ENCODE measurements around the gene TMEM267.
"Not testable (repeated sequence)": the region's sequence is repeated elsewhere in the genome, so short reads cannot be mapped to it uniquely, and the experiment has no call there.

The TMEM267 gene

DNA sequence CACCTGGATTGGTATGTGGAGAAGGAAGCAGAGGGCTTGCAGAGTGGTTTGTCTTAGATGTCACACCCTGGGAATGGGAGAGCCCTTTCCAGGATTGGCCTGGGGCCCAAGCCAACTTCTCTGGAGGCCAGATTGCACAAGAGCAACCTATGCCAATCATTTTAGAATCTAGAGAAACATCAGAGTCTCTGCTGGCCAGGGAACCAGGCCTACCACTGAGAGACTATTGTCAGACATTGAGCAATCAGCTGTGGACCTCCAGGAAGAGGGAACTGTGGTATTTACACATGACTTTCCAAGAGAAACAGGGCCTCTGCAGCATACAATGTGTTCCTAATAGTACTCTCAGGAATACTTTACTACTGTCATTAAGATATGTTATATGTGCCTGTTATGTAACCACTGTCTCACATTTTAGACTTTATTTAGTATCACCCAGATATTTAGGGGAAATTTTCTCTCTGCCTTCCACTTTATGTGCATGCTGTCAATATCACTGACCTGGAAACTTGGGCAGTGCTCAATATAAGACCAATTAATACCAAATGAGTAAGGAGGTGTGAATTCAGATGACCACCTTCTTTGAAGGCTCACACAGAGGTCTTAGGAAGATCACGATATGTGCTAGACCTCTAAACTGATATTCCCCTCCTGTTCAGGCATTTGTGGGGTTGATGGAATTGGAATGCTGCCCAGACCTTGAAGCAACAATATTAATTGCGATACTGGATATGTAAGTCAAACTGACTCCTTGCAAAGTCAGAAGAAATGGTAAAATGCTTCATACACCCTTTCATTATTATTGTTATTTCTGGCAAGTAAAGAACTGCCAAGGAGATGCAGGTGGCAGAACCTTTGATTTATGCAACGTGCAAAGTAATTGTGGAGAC, 50.9 kb downstream of the TMEM267 start:
- H3K4me3 Mint-ChIP-seq, result no peak overlapping the region
- peaks cover 2% of the 10 kb centered on the region for H3K36me3 Mint-ChIP-seq (ENCODE audit: insufficient read depth)
- no peaks in the 10 kb centered on the region for H3K27me3 Mint-ChIP-seq
- H3K9me3 Mint-ChIP-seq, result peaks cover 0 to 6% of the 10 kb centered on the region in 2 donors
- DNase-seq (no peak), ATAC-seq (replicated peaks) (no peak)
- H3K4me1 Mint-ChIP-seq (ENCODE audit: low read depth in 2 of 2), result no peaks in the 10 kb centered on the region
- H3K27ac Mint-ChIP-seq, result no peak overlapping the region

DNA sequence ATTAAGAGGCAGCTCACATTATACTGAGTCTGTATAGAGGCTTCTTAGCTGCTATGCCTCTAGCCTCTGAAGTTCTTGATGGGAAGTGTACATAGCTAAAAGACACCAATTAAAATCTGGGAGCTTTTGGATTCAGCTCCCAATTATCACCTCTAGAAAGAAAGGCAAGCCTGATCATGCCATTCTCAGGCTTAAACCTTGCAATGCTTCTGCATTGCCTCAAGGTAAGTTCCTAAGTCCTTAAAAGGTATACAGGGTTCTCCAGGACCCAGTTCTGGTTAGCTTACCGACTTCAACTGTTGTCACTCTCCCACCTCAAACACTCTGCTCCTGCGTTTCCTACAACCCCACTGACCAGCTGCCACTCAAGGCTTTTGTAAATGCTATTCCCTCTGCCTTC, 54.0 kb downstream of the TMEM267 start:
- Mint-ChIP-seq H3K4me3 (no peak overlapping the region), H3K4me1 (ENCODE audit: low read depth in 2 of 2) (no peaks in the 10 kb centered on the region), H3K27me3 (no peaks in the 10 kb centered on the region), H3K36me3 (ENCODE audit: insufficient read depth) (peaks cover 2% of the 10 kb centered on the region), H3K27ac (no peak overlapping the region), H3K9me3 (no peaks in the 10 kb centered on the region)
- ATAC-seq (replicated peaks) (no peak), DNase-seq (no peak)

DNA sequence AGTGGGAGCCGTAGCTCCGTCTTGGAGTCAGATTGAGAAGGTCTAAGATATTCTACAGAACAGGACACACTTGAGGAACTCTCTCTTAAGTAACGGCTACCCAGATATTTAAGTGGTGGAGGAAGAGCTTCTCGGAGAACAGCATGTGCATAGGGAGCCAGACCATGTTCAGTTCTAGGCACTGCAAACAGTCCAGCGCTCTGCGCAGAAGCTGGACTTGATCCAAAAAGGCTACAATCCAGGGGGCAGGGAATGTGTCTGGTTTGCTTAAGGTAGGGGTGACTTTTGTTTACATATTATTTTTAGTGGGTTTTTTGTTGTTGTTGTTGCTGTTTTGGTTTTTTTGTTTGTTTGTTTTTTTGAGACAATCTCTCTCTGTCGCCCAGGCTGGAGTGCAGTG, 54.6 kb downstream of the TMEM267 start:
- no peaks in the 10 kb centered on the region for H3K4me1 Mint-ChIP-seq (ENCODE audit: low read depth in 2 of 2)
- no peak for ATAC-seq (replicated peaks)
- peaks cover 0 to 2% of the 10 kb centered on the region in 2 donors for H3K27me3 Mint-ChIP-seq
- H3K4me3 Mint-ChIP-seq, result no peak overlapping the region
- no peaks in the 10 kb centered on the region for H3K9me3 Mint-ChIP-seq
- peaks cover 2% of the 10 kb centered on the region for H3K36me3 Mint-ChIP-seq (ENCODE audit: insufficient read depth)
- H3K27ac Mint-ChIP-seq, result no peak overlapping the region
- DNase-seq, result no peak

DNA sequence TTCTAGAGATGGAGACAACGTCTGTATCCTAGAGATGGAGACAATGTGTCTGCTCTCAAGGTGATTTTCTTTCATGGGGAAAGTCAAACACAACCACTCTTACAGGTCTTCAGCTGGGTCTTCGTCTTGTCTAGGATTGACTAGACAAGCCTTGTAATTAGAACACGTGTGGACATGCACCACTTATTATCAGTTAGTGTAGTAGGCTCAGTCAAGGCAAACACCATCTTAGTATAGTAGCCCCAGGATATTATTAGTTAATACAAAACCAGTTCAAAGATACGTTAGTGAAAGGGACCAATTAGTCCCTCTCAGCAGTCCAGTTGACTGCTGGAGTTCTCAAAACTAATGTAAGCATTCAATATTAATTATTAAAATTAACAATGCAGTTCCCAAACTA, 56.4 kb downstream of the TMEM267 start:
- Mint-ChIP-seq H3K9me3 (no peaks in the 10 kb centered on the region), H3K4me3 (no peak overlapping the region), H3K27ac (no peak overlapping the region), H3K4me1 (ENCODE audit: low read depth in 2 of 2) (no peaks in the 10 kb centered on the region), H3K27me3 (peaks cover 3 to 7% of the 10 kb centered on the region in 2 donors), H3K36me3 (ENCODE audit: insufficient read depth) (peaks cover 2% of the 10 kb centered on the region)
- DNase-seq, result no peak
- ATAC-seq (replicated peaks), result no peak

DNA sequence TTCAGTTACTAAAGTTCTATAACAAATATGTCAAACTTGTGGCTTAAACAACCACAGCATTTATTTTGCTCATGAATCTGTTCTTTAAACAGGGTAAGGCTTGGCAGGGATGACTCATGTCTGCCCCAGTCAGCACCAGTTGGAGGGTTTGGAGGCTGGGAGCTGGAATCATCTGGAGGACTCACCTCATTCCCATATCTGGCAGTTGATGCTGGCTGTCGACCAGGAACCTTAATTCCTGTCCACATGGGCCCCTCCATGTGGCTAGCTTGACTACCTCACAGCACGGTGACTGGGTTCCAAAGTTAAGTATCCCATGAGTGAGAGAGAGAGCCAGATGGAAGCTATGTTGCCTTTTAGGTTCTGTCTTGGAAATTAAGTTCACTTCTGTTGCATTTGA, 57.7 kb downstream of the TMEM267 start:
- no peak overlapping the region for H3K4me3 Mint-ChIP-seq
- no peak for ATAC-seq (replicated peaks)
- no peak for DNase-seq
- H3K27me3 Mint-ChIP-seq, result peaks cover 10 to 15% of the 10 kb centered on the region in 2 donors
- H3K4me1 Mint-ChIP-seq (ENCODE audit: low read depth in 2 of 2), result no peaks in the 10 kb centered on the region
- H3K36me3 Mint-ChIP-seq (ENCODE audit: insufficient read depth), result peaks cover 2% of the 10 kb centered on the region
- H3K9me3 Mint-ChIP-seq, result no peaks in the 10 kb centered on the region
- H3K27ac Mint-ChIP-seq, result no peak overlapping the region

DNA sequence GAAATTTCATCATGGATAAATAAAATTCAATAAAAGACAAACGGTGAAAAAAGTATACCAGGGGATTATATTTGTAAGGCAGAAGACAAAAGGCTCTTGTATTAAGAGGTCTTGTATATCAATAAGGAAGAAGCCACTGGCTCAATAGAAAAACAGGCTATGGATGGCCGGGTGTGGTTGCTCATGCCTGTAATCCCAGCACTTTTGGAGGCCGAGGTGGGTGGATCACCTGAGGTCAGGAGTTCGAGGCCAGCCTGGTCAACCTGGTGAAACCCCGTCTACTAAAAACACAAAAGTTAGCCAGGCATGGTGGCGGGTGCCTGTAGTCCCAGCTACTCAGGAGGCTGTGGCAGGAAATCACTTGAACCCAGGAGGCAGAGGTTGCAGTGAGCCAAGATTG, 60.6 kb downstream of the TMEM267 start:
- peaks cover 10 to 15% of the 10 kb centered on the region in 2 donors for H3K27me3 Mint-ChIP-seq
- H3K4me1 Mint-ChIP-seq (ENCODE audit: low read depth in 2 of 2); ATAC-seq (replicated peaks); H3K27ac Mint-ChIP-seq; H3K4me3 Mint-ChIP-seq; H3K36me3 Mint-ChIP-seq (ENCODE audit: insufficient read depth); H3K9me3 Mint-ChIP-seq; DNase-seq: not testable (repeated sequence)

DNA sequence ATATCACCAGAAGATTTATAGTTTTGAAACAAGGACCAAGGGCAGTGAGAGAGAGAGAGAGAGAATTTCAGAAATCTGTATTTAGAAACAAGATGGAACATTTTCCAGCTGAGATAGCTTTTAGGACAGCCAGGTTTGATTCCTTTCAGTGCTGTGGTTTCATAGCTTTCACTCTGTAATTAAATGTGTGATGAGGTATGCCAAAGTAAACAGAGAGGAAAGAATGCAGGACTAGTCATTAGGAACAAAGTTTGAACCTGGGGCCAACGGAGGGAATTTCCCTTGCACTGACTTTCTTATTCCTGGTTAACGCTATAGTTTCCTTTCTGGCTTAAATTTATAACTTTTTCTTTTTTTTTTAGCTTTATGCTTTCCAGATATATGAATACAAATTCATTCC, 61.5 kb downstream of the TMEM267 start:
- H3K4me3 Mint-ChIP-seq, result no peak overlapping the region
- H3K36me3 Mint-ChIP-seq (ENCODE audit: insufficient read depth), result no peaks in the 10 kb centered on the region
- no peaks in the 10 kb centered on the region for H3K9me3 Mint-ChIP-seq
- H3K4me1 Mint-ChIP-seq (ENCODE audit: low read depth in 2 of 2), result no peaks in the 10 kb centered on the region
- H3K27ac Mint-ChIP-seq, result no peak overlapping the region
- peaks cover 10 to 18% of the 10 kb centered on the region in 2 donors for H3K27me3 Mint-ChIP-seq
- no peak for DNase-seq
- ATAC-seq (replicated peaks), result no peak

DNA sequence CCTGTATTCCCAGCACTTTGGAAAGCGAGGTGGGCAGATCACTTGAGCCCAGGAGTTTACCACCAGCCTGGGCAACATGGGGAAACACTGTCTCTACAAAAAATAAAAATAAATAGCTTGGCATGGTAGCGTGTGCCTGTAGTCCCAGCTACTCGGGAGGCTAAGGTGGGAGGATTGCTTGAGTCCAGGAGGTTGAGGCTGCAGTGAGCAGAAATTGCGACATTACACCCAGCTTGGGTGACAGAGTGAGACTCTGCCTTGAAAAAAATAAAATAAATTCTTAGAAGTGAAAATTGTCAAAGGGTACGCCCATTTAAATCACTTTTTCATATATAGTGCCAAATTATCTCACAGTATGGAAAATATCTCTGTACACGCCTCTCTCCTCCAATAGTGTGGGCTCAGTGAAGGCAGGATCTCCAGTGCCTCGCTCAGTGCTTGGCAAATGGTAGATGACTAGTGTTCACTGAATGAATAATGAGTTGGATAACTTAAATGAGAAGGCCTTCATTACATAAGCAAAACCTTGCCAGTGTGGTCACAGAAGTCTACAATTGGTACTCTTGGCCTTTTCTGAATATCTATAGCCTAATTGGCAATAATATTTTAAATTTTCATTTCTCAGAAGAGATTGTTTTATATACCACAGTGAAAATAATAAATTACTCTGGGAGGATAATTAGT, 62.1 kb downstream of the TMEM267 start:
- no peaks in the 10 kb centered on the region for H3K4me1 Mint-ChIP-seq (ENCODE audit: low read depth in 2 of 2)
- H3K36me3 Mint-ChIP-seq (ENCODE audit: insufficient read depth), result no peaks in the 10 kb centered on the region

DNA sequence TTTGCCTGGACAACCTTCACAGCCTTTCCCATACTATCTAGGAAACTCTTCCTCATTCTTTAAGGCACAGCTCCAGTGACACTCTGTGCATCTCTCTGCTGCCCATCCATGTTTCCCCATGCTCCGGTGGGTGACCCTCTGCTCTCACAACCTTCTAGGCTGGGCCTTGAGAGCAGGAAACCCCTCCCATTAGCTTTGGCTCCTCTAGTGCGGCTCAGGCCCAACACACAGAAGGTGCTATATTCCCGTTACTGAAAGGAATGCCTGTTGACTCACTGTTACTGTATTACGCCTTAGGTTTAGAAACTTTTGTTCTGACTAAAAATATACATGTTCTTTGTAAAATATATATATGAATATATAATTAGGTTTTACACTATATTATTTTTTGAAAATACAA, 63.4 kb downstream of the TMEM267 start:
- no peaks in the 10 kb centered on the region for H3K36me3 Mint-ChIP-seq (ENCODE audit: insufficient read depth)
- H3K4me3 Mint-ChIP-seq, result no peak overlapping the region
- H3K27me3 Mint-ChIP-seq, result peaks cover 10 to 21% of the 10 kb centered on the region in 2 donors
- no peaks in the 10 kb centered on the region for H3K4me1 Mint-ChIP-seq (ENCODE audit: low read depth in 2 of 2)
- no peaks in the 10 kb centered on the region for H3K9me3 Mint-ChIP-seq
- H3K27ac Mint-ChIP-seq, result no peak overlapping the region
- ATAC-seq (replicated peaks) (no peak), DNase-seq (no peak)

More for the DNA sequence above, 62.1 kb downstream of the TMEM267 start:
- Mint-ChIP-seq H3K9me3 (no peaks in the 10 kb centered on the region), H3K27ac (no peak overlapping the region), H3K4me3 (no peak overlapping the region), H3K27me3 (peaks cover 10 to 21% of the 10 kb centered on the region in 2 donors)
- DNase-seq (no peak), ATAC-seq (replicated peaks) (no peak)

DNA sequence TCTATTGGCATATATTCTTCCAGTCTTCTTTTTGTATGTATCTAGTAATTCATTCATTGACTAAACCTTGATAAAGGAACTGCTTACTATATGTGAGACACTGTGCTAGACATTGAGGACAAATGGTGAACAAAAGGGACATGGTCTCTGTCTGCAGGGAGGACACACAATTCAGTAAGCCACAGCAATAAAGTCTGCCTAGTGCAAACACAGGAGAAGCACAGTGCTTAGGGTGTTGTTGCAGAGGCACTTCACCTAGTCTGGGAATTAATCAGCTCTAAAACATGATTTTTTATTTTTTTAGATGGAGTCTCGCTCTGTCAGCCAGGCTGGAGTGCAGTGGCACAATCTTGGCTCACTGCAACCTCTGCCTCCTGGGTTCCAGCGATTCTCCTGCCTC, 65.1 kb downstream of the TMEM267 start:
- no peak for DNase-seq
- no peak for ATAC-seq (replicated peaks)
- Mint-ChIP-seq H3K4me1 (ENCODE audit: low read depth in 2 of 2) (no peaks in the 10 kb centered on the region), H3K27ac (no peak overlapping the region), H3K36me3 (ENCODE audit: insufficient read depth) (no peaks in the 10 kb centered on the region), H3K4me3 (no peak overlapping the region), H3K27me3 (peaks cover 10 to 15% of the 10 kb centered on the region in 2 donors), H3K9me3 (no peaks in the 10 kb centered on the region)

DNA sequence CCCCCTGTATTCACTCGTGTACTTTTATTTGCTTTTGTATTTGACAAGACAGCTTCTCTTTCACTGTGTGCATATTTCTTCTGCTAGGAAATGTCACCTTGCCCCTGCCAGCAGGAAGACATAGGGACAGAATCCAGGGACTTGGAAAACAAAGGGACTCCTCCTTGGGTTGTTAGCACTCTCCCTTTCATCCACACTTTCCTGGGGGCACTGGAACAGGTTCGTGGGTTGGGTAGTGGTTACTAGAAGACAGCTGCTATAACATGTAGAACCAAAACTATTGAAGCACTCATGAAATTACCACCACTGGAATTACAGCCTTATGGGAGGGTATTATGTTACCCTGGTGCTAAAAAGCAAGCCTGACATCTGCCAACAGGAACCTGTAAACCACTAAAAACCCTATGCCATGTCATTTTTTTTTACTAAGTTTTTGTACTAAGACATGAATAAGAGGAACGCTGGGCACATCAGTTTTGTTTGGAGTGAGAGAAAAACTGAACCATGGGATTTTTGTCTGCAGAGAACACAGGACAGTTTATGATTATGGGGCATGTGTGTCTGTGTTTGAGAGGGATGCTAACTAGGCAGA, 66.8 kb downstream of the TMEM267 start:
- Mint-ChIP-seq H3K4me3 (no peak overlapping the region), H3K9me3 (no peaks in the 10 kb centered on the region), H3K4me1 (ENCODE audit: low read depth in 2 of 2) (no peaks in the 10 kb centered on the region), H3K36me3 (ENCODE audit: insufficient read depth) (no peaks in the 10 kb centered on the region), H3K27me3 (peaks cover 3 to 11% of the 10 kb centered on the region in 2 donors), H3K27ac (no peak overlapping the region)
- DNase-seq (no peak), ATAC-seq (replicated peaks) (no peak)

DNA sequence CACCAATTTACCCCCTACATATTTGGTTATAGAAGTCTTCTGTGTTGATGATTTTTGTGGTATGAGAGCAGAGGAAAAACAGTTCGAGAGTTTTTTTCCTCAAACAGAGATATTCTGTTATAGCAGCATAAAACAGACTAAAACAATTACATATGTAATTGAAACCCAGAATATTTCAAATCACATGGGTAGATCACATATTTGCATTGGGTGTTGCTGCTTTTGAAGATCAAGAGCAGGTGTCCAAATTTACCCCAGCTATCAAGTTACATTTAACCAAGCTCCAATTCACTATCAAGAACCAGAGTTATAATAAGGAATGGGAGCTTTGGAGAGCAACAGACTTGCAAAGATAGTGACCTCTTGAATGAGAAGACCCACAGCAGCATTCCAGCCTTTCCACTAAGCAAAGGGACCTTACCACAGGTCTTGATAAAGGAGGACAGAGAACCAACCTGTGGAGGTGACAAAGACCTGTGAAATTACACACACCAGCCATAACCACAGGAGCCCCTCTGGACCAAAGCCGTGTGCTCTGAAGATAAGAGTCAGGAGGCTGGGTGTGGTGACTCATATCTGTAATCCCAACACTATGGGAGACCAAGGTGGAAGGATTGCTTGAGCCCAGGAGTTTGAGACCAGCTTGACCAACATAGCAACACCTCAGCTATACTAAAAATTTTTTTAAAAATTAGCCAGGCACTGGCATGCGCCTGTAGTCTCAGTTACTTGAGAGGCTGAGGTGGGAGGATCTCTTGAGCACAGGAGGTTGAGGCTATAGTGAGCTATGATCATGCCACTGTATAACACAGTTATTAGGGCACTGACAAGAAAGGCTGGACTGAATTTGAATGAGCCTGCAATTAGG, 67.5 kb downstream of the TMEM267 start:
- Mint-ChIP-seq H3K36me3 (ENCODE audit: insufficient read depth) (no peaks in the 10 kb centered on the region), H3K4me1 (ENCODE audit: low read depth in 2 of 2) (no peaks in the 10 kb centered on the region), H3K9me3 (no peaks in the 10 kb centered on the region), H3K27ac (no peak overlapping the region), H3K4me3 (no peak overlapping the region), H3K27me3 (peaks cover 0 to 6% of the 10 kb centered on the region in 2 donors)
- DNase-seq, result no peak
- ATAC-seq (replicated peaks), result no peak

DNA sequence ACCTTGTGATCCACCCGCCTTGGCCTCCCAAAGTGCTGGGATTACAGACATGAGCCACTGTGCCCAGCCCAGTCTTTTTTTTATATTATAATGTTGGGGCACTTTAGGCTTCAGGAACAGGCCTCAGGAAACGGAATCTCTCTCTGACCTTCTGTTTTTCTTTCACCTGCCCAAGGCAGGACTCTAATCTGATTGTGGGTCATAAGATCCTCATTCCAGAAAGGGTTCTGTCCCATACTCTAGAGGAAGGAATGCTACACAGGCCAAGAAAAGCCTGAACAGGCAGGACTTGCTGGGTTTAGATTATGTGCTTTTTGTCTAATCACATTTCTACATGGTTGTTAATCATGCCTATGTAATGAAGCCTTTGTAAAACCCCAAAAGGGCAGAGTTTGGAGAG, 69.7 kb downstream of the TMEM267 start:
- H3K36me3 Mint-ChIP-seq (ENCODE audit: insufficient read depth), result no peaks in the 10 kb centered on the region
- no peaks in the 10 kb centered on the region for H3K9me3 Mint-ChIP-seq
- no peak overlapping the region for H3K4me3 Mint-ChIP-seq
- ATAC-seq (replicated peaks) (no peak), DNase-seq (no peak)
- H3K27me3 Mint-ChIP-seq, result peaks cover 0 to 6% of the 10 kb centered on the region in 2 donors
- H3K27ac Mint-ChIP-seq, result no peak overlapping the region
- H3K4me1 Mint-ChIP-seq (ENCODE audit: low read depth in 2 of 2), result no peaks in the 10 kb centered on the region
